Subcutaneous adipose tissue (tissue), 4 donors: ENCODE results near the gene ERCC4. TPM values are rescaled to one million over a fixed set of nuclear protein-coding genes. Genes with fewer than 3 reads are reported as not detected.

Experiments
- CTCF ChIP-seq: fragments of 450-650 bp; IDR thresholded peaks from one replicate; pipeline ENCODE4 v1.5.1; 2016; ENCODE audit warnings: low read depth, mild to moderate bottlenecking, control low read depth, antibody characterized with exemption, moderate library complexity
- total RNA-seq, 4 donors: library from RNA; depleted of rRNA; stranded (reverse); fragments of >200 nt; gene quantifications; one replicate each; pipeline ENCODE4 v1.1.0, GENCODE V29; 2016

The ERCC4 gene
- total RNA-seq, 4 donors from 2014 or later: 4.6 to 10.8 (median 8.5) TPM

- TF ChIP-seq CTCF: no peak
These were observed 75.2 kb downstream of the ERCC4 start for GRCh38 chr16:13995194-13995593.

GRCh38 chr16:13996778-13997288, 76.9 kb downstream of the ERCC4 start:
- no peak for TF ChIP-seq CTCF

DNA sequence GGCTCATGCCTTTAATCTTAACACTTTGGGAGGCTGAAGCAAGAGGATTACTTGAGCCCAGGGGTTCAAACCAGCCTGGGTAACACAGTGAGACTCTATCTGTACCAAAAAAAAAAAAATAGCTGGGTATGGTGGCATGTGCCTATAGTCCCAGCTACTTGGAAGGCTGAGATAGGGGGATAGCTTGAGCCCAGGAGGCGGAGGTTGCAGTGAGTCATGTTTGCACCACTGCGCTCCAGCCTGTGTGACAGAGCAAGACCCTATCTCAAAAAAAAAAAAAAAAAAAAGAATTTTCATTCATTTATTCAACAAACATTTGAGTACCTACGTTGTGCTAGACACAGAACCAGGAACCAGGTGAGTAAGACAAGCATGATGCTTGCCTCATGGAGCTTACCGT, 77.6 kb downstream of the ERCC4 start:
- no peak for TF ChIP-seq CTCF

DNA sequence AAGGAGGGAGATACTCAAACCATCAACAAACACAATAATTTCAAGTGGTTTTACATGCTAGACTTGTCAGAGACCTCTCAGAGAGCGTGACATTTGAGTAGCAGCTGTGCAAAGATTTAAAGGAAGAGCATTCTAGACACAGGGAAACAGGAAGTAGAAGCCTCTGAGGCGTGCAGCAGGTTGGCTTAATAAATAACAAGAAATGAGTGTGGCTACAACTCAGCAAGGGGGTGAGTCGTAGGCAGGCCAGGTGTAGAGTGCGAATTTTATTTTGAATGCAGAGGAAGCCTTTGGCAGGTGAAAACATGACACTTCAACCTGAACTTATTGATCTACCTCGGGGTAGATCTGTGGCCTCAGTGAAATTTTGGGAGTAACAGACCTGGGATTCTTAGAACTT, 78.0 kb downstream of the ERCC4 start:
- TF ChIP-seq CTCF: no peak

GRCh38 chr16:13999071-13999894, 79.3 kb downstream of the ERCC4 start:
- TF ChIP-seq CTCF: no peak

GRCh38 chr16:13999895-14000425, 80.0 kb downstream of the ERCC4 start:
- no peak for TF ChIP-seq CTCF

GRCh38 chr16:14001521-14001920, 81.6 kb downstream of the ERCC4 start:
- TF ChIP-seq CTCF: no peak
